Measurements from ENCODE around the gene ARPIN. TPM values are rescaled to one million over a fixed set of nuclear protein-coding genes. Genes with fewer than 3 reads are reported as not detected.
A peak's percentile ranks its signal among the peaks of the same experiment; 100 is the strongest.
"Not testable (repeated sequence)": the region's sequence is repeated elsewhere in the genome, so short reads cannot be mapped to it uniquely, and the experiment has no call there.

ARPIN gene
- total RNA-seq (10 to 100 TPM in 1 of 4 donors, 1 to 10 TPM in 3; 5.3 to 10.3 (median 9.7) TPM), polyA plus RNA-seq (1 to 10 TPM; 3.5 to 8.9 (median 4.3) TPM)
- long read RNA-seq, donor 1, full-length matches to known transcripts: 6 of 12 reads
- long read RNA-seq, donor 1, partial matches to known transcripts: 0 of 12 reads
- long read RNA-seq, donor 1, other reads (novel, unspliced or antisense): 6 of 12 reads
- long read RNA-seq, donor 2, full-length matches to known transcripts: 14 of 19 reads
- long read RNA-seq, donor 2, partial matches to known transcripts: 1 of 19 reads
- long read RNA-seq, donor 2, other reads (novel, unspliced or antisense): 4 of 19 reads

GRCh38 chr15:89912674-89913396 lies at the start of gene ARPIN:
ARPIN (minus strand) TSS chr15:89912952; CDS start chr15:89912835, 117 bp downstream.
- Histone ChIP-seq H3K4me3 (peak within 1 kb of the TSS; percentile 91), H3K27me3 (ENCODE audit: insufficient read depth in 3 of 3, low read length in 2 of 3) (no peaks in the 10 kb centered on the region), H3K36me3 (ENCODE audit: insufficient read depth in 1 of 2, low read depth in 1 of 2) (peaks cover 0 to 26% of the 10 kb centered on the region in 2 donors), H3K27ac (peak within 1 kb of the TSS; percentile 63), H3K9me3 (no peaks in the 10 kb centered on the region), H3K4me1 (peaks cover 6% of the 10 kb centered on the region)
- peak; percentile 79 to 91 (median 84) for ATAC-seq
- WGBS, 3 donors: 7 to 13% (median 8%) methylated on average over 31 to 57 of the region's 57 CpGs
- TF ChIP-seq CTCF (IDR thresholded peaks at IDR 0.05): no peak
- intact Hi-C loops (cut with DNase I): loop anchor here (5.0 kb wide), 2 partner anchors 89 to 159 kb away; partner anchors contain the start of gene ZNF710 (in 1 of the 2)
- peak; percentile 64 to 74 for DNase-seq

GRCh38 chr15:89958107-89958805 lies 45.5 kb upstream of the ARPIN start:
- intact Hi-C loops (cut with DNase I): no loop called here
- DNase-seq (no peak), ATAC-seq (no peak)
- Histone ChIP-seq H3K27me3 (ENCODE audit: insufficient read depth in 3 of 3, low read length in 2 of 3) (no peaks in the 10 kb centered on the region), H3K36me3 (ENCODE audit: insufficient read depth in 1 of 2, low read depth in 1 of 2) (no peaks in the 10 kb centered on the region), H3K27ac (no peak overlapping the region), H3K4me1 (no peaks in the 10 kb centered on the region), H3K9me3 (no peaks in the 10 kb centered on the region), H3K4me3 (no peak overlapping the region)
- WGBS, 3 donors: 79 to 82% (median 82%) methylated on average over 18 of the region's 18 CpGs
- no peak for TF ChIP-seq CTCF (IDR thresholded peaks at IDR 0.05)

GRCh38 chr15:89955449-89955998 lies 42.8 kb upstream of the ARPIN start:
- H3K4me1 ChIP-seq; intact Hi-C loops (cut with DNase I); H3K36me3 ChIP-seq (ENCODE audit: insufficient read depth in 1 of 2, low read depth in 1 of 2); H3K27ac ChIP-seq; ATAC-seq; H3K27me3 ChIP-seq (ENCODE audit: insufficient read depth in 3 of 3, low read length in 2 of 3); DNase-seq; H3K9me3 ChIP-seq; H3K4me3 ChIP-seq: not testable (repeated sequence)
- 87 to 90% (median 90%) methylated on average over 13 of the region's 13 CpGs for WGBS, 3 donors

GRCh38 chr15:89954541-89954940 lies 41.8 kb upstream of the ARPIN start:
- ATAC-seq (no peak), DNase-seq (no peak)
- TF ChIP-seq CTCF (IDR thresholded peaks at IDR 0.05): no peak
- no peaks in the 10 kb centered on the region for H3K4me1 ChIP-seq
- 51 to 55% (median 52%) methylated on average over 3 of the region's 3 CpGs for WGBS, 3 donors
- H3K27ac ChIP-seq: no peak overlapping the region
- H3K36me3 ChIP-seq (ENCODE audit: insufficient read depth in 1 of 2, low read depth in 1 of 2): no peaks in the 10 kb centered on the region
- no peak overlapping the region for H3K4me3 ChIP-seq
- H3K9me3 ChIP-seq: no peaks in the 10 kb centered on the region
- H3K27me3 ChIP-seq (ENCODE audit: insufficient read depth in 3 of 3, low read length in 2 of 3): no peaks in the 10 kb centered on the region
- intact Hi-C loops (cut with DNase I): no loop called here
